GM19238 (cell line): Measurements from ENCODE around the gene LTBP4.

Source experiments
- DNase-seq: peaks from one replicate; pipeline ENCODE4 v3.0.0; 2011; ENCODE audit warnings: low spot score; ENCODE audit not compliant: insufficient read length

The LTBP4 gene

DNA sequence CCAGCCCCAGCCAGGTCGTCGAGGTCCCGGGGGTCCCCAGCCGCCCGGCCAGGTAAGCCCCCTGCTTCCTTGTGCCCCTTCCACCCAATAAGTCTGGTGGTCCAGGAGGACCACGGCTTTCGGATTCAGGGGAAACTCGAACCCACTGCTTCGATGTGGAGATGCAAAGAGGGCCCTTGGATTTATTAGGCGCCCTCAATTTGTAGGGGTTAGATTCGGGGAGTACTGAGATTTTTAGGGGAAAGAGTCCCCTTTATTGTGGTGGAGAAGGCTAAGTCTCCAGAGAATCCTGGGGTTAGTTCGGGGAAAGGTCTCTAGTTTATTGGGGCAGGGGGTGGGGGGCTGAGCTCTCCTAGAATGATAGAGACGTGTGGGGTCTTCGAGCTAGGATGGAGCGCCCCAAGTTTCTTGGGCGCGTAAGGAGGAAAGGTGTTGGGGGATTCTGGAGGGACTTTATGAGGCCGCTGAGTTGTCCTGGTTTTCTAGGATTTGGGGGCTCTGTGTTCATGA lies 3.8 kb upstream of the LTBP4 start:
- DNase-seq: no peak

DNA sequence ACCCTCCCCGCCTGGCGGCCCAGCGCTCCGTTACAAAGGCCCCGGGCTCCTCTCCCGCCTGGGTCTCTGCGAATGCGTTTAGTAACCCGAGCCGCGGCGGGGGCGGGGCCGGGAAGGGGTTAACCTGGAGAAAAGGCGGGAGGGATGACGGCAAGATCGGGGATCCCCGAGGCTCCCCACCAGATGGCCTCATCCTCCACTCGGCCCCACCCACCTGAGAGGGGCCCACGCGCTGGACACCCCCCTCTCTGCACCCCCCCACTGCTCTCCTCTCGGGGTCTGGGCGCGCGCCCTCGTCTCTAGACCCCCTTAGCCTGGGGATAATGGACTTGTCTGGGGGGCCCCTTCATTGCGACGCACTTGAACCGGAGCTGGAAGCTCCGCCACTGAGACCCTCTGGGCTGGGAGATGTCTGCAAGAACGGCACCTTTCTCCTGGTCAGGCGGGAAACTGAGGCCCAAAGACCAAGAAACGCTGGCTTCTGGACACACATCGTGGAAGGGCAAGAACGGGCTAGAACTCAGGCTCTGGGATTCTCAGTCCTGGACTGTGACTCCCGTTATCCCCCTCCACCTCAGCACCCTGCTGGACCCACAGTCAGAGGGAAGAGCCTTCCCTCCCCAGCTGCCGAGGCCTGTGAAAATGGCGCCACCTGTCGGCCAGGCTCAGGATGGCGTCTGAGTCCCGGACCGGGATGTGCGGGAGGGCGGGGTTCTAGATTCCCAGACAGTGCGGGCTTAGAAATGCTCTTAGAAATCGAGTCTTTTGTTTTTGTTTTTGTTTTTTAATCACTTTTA lies 2.9 kb upstream of the LTBP4 start:
- DNase-seq: peak; percentile 84

DNA sequence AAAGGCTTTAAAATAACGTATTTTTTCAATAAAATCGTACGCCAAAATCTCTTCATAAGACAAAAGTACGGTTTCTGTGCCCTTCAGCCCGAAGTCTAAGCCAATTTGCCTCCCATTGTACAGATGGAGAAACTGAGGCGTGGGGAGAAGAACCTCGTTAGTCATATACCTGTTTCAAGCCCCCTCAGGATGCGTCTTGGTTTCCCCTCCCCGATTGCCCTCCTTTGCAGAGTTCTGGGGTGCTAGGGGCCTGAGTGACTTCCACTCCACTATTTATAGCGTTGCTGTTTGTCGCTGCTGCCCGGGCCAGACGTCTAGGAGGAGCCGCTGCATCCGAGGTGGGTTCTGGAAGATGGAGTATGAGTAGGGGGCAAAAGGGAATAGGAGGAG lies 2.3 kb upstream of the LTBP4 start:
- DNase-seq: no peak

DNA sequence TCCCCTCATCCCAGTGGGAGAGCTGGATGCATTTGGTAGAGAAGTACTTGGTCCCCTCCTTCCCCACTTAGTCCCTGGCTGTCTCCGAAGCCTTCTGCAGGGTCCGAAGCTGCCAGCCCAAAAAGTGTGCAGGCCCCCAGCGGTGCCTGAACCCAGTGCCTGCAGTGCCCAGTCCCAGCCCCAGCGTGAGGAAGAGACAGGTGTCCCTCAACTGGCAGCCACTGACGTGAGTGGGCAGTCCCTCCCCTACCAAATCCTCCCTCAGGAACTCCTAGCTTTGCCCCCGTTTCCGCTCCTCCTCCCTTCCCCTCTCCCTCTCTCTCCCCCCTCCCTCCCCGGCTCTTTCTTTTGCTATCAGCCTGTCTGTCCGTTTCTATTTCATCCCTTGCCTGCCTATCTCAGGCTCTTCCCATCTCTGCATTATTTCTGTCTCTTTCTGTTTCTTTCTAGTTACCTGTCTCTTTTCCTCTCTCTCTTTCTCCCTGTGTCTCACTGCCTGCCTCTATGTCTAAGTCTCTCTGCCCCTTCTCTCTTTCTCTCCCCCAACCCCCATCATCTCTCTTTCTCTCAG lies 1.8 kb upstream of the LTBP4 start:
- no peak for DNase-seq

DNA sequence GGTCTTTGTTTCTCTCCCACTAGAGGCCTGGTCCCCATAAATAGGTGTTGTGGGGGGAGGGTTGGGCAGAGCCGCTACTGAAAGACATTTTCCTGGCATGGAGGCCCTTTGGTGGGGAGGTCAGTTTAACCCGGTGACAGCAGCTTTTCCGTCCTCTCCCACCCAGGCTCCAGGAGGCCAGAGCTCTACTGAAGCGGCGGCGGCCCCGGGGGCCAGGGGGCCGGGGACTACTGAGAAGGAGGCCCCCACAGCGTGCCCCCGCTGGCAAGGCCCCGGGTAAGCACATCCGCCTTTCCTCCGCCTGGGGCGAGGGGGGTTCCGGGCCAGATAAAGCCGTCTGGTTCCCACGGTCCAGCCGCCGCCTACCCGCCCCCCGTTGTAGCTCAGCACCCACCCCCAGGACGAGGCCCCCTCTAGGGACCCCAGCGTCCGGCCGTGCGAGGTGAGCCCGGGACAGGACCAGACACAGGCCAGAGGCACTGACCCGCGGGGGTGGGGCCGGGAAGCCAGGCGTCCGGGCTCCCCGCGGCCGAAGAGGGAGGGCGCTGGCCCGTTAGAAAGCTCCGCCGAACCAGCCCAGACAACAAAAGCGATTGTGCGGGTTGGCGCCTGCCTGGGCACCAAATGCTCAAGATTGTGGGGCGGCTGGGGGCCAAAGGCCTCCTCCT lies 1.1 kb upstream of the LTBP4 start:
- DNase-seq: no peak

DNA sequence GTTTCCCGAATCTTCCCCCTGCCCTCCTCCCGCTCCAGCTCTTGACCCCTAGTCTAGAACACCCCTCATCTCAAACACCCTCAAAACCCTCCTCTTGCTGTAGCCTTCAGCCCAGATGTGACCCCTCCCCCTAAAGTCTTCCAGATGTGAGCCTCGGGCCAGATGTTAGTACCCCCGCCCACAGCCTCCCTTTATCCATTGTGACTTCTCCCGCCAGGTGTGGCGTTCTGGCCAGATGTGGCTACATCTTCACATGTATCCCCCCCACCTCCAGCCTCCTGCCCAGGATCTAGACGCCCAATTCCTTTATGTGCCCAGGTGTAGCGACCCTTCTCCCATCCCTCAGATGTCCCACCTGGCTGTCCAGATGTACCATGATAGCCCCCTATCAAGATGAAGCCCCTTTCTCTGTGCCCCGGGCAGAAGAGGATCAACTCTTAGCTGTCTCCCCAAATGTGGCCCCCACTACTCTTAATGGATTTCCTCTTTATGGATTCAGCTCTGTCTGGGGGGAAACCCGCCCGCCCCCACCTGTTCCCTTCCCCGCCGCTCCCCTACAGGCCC lies 517 bp upstream of the LTBP4 start:
- DNase-seq: no peak

DNA sequence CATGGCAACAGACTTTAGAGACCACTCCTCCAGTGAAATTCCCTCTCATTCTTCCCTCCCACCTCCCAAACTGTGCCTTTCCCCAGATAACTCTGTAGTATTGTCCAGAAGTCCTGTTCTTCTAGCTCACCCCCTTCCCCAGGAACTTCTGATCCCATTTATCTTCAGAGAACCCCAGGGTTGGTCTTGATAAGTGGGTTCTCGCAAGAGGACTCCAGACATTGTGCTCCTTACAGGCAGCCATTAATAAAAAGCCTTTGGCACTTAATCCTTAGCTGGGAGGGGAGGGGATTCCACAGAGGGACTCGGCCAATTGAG lies 1.9 kb downstream of the LTBP4 start:
- DNase-seq: no peak

DNA sequence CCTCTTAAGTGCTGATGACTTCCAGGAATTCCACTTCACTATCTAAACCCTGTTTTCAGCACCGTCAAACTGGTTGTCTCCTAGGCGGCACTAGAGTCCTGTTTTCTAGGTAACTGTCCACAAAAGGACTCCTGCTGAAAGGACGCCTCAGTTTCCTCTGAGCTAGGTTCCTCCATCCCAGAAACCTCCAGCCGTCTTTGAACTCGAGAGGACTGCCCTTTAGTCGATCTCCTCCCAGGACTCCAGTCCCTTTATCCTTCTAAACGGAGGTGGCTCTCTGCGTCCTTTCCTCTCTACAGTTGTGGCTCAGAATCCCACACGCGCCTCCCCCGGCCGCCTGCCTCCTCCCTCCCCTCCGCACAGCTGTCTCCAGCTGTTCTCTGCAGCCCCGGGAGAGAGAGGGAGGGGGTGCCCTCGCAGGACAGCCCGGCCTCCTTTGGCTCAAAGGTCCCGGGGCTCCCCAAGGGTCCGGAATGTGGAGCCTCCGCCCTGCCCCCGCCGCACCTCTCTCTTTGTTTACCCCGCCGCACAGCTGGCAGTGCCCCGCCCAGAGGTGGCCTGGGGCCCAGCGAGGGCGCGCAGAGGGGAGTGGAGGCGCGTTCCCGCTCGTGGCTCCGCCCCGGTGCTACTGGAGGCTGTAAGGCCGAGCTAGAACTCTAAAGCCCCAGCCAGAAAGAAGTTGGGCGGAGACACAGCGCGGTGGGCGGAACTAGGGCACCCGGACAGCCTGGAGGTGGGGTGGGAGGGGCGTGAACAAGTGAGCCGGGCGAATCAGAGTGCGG lies 2.4 kb downstream of the LTBP4 start:
- peak; percentile 96 for DNase-seq

DNA sequence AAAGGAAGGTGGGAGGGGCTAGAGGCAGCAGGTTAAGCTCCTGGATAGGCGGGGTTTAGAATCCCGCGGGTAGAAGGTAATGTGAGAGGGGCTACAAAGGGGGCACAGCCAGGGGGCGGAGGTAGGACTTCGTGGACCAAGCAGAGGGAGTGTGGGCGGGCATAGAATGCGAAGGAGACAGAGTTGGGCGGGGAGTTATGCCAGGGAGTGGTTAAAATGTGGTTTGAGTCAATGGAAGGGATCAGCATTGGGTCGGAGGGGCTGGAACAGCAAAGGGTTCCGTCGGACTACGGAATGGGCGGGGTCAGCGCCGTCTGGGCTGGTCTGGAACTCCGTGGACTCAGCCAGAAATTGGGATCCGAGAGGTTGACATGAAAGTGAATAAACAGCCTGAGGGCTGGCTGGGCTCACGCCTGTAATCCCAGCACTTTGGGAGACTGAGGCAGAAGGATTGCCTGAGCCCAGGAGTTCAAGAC lies 3.0 kb downstream of the LTBP4 start:
- no peak for DNase-seq

DNA sequence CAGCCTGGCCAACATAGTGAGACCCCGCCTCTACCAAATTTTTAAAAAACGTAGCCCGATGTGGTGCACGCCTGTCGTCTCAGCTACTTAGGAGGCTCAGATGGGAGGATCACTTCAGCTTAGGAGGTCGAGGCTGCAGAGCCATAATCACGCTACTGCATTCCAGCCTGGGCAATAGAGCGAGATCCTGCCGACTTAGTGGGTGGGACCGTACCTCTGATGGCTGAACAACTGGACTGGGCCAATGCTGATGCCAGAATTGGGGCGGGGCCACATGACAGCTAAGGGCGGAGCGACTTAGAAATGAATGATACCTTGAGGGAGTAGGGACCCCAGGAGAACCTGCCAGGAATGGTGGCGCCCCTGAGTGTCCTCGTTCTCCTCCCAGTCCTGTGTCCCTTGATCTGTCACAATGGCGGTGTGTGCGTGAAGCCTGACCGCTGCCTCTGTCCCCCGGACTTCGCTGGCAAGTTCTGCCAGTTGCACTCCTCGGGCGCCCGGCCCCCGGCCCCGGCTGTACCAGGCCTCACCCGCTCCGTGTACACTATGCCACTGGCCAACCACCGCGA lies 3.6 kb downstream of the LTBP4 start:
- no peak for DNase-seq

DNA sequence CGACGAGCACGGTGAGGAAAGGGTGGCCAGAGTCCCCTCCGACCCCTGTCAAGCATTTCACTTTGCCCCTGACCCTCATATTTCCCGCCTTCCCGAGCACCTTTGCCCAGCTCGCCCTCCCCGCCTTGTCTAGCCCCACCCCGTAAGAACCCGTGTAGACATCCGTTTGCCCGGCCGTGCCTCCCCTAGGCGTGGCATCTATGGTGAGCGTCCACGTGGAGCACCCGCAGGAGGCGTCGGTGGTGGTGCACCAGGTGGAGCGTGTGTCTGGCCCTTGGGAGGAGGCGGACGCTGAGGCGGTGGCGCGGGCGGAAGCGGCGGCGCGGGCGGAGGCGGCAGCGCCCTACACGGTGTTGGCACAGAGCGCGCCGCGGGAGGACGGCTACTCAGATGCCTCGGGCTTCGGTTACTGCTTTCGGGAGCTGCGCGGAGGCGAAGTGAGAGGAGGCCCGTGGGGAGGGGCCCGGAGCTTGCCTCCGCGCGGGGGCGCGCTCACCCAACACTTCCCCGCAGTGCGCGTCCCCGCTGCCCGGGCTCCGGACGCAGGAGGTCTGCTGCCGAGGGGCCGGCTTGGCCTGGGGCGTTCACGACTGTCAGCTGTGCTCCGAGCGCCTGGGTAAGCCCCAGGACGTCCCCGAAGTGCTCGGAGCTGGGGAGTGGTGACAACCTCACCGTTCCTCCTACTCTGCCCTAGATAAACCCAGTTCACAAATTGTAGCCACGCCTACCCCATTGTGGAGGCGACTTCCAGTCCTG lies 4.2 kb downstream of the LTBP4 start:
- DNase-seq: peak; percentile 71

DNA sequence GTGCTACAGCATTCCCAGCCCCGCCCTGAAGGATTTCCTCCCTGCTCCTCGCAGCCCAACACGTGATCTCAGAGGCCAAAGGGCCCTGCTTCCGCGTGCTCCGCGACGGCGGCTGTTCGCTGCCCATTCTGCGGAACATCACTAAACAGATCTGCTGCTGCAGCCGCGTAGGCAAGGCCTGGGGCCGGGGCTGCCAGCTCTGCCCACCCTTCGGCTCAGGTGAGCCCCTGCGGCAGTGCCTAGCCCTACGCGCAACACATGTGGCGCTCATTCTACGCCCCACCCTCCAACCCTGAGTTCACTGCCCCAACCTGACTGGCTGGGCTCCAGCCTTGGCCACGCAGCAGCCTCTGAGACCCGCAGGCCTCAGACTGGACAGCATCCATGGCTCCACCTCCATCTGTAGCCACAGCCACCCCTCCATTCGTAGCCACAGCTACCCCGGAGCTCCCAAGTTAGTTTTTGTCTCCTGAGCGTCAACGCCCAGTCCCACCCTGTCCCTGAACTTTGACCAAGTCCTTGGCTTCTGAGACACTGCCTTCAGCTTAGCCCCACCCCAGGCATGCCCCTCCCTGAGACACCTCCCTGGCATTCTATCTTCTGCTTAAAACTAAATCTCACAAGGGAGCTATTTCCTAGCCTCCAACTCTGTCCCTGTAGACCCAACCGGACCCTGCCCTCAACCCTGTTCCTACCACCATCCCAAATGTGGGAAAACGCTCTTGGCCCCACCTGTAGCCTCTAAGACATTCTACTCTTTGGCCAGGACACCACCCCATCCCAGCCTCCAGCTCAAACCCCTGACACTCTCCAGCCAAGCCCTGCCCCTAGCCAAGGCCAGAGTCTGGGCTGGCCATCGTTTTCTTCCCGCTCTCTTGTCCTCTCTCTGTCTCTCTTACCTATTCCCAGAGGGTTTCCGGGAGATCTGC lies 6.4 kb downstream of the LTBP4 start:
- no peak for DNase-seq

DNA sequence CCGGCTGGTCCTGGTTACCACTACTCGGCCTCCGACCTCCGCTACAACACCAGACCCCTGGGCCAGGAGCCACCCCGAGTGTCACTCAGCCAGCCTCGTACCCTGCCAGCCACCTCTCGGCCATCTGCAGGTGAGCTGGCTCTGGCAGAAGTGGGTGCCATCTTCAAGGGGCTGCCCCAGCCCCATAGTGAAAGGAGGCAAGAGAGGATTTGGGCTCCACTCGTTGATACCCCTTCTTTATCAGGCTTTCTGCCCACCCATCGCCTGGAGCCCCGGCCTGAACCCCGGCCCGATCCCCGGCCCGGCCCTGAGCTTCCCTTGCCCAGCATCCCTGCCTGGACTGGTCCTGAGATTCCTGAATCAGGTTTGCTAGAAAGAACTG lies 7.1 kb downstream of the LTBP4 start:
- DNase-seq: no peak

DNA sequence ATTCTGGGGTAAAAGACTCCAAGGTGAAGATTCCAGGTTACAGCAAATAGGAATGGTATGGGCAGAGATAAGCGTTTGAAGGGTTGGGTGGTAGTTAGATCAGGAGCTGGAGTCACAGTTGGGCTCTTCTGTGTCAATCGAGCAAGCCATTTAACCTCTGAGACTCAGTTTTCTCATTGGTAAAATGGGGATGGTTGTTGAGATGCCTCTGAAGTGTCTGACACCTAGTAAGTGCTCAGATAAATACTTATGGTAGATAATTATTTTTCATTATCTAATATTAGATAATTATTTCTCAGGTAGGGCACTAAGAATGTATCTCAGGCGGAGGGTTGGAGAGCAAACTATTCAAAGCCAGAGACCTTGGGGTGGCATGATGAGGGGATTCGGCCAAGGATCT lies 7.8 kb downstream of the LTBP4 start:
- DNase-seq: no peak

DNA sequence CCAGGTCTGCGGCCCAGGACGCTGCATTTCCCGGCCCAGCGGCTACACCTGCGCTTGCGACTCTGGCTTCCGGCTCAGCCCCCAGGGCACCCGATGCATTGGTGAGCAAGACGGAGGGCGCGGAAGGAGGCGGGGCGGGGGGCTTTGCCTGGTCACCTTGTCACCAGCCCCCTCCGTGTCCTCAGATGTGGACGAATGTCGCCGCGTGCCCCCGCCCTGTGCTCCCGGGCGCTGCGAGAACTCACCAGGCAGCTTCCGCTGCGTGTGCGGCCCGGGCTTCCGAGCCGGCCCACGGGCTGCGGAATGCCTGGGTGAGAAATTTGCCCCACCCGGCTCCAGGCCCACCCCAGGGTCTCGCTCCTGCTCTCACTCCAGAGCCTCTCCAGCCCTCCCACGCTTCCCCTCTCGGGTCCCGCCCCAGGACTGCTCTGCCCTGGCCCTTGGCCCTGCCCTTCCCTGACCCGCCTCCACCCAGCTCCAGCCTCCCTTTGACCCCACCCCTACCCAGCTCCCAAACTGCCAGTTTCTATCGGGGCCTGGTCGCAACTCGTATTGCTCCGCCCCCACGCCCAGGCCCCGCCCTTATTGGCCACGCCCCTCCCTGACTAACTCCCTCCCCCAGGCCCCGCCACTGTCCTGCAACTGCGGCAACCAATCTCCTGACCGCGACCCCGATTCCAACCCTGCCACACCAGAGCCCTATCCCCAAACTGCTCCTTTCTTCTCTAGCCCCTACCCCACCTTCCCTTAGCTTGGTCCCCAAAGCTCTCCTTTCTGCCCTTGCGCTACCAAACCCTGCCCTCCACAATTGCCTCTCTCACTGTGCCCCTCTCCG lies 8.6 kb downstream of the LTBP4 start:
- peak; percentile 92 for DNase-seq

DNA sequence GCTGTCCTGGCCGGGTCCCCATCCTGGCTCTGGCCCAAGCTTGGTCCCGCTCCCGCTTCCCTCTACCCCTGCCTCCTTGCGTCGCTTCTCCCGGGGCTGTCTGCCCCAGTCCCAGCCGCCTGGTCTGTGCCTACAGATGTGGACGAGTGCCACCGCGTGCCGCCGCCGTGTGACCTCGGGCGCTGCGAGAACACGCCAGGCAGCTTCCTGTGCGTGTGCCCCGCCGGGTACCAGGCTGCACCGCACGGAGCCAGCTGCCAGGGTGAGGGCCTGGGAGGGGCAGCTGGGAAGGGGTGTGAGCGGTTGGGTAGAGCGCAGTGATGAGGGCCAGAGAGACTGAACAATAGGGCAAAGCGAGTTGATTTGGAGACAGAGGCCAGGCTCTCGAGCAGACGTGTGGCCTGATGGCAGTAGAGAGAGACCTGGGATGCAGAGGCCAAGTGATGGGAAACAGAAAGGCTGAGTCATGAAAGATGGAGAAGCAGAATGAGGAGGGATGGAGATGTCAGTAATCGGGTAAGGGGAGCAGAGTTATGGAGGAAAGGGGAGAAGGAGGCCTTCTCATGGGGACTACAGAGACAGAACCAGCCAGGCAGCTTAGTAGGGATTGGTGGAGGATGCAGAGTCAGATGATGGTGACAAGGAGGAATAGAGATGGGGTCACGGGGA lies 9.4 kb downstream of the LTBP4 start:
- no peak for DNase-seq

DNA sequence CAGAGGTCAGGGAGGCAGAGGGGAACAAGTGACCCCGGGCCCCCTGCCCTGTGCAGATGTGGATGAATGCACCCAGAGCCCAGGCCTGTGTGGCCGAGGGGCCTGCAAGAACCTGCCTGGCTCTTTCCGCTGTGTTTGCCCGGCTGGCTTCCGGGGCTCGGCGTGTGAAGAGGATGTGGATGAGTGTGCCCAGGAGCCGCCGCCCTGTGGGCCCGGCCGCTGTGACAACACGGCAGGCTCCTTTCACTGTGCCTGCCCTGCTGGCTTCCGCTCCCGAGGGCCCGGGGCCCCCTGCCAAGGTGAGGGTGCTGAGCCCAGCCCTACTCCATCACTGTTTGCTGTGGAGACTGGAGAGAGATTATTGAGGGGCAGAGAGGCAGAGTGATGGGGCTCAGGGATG lies 9.9 kb downstream of the LTBP4 start:
- DNase-seq: no peak
